CD8-positive, alpha-beta memory T cell (primary cell): ENCODE data around the gene IFNK. TPM values are rescaled to one million over a fixed set of nuclear protein-coding genes. Genes with fewer than 3 reads are reported as not detected.
A peak's percentile ranks its signal among the peaks of the same experiment; 100 is the strongest.

Experiments
- CTCF ChIA-PET: fragments of 350-600 bp; sonication (Branson Sonifier 250); formaldehyde crosslinking; loops from one replicate; lab custom pipeline; 2021; ENCODE audit warnings: antibody characterized with exemption; lab: Charles Lee
- POLR2A ChIA-PET: fragments of 350-600 bp; sonication (Branson Sonifier 250); formaldehyde crosslinking; loops from one replicate; lab custom pipeline; 2021; ENCODE audit warnings: antibody characterized with exemption; lab: Charles Lee
- DNase-seq, 5 donors: peaks; one replicate each; pipeline versions ENCODE4 v3.0.0 to v3.0.0-alpha.2; 2020 to 2022; ENCODE audit warnings: mixed read lengths in 1 of 5
- H3K27ac ChIP-seq: one replicate; pipeline ENCODE4 v1.7.0; 2013; ENCODE audit warnings: low read depth, mild to moderate bottlenecking, low read length, moderate library complexity
- H3K27me3 ChIP-seq: 2 replicates; pipeline ENCODE4 v1.7.0; 2013; ENCODE audit warnings: low read length, mild to moderate bottlenecking; ENCODE audit not compliant: insufficient read depth, poor library complexity, severe bottlenecking
- H3K36me3 ChIP-seq: 2 replicates; pipeline ENCODE4 v1.7.0; 2013; ENCODE audit warnings: mild to moderate bottlenecking, low read length, moderate library complexity; ENCODE audit not compliant: insufficient read depth
- H3K4me1 ChIP-seq: 2 replicates; pipeline ENCODE4 v1.7.0; 2013; ENCODE audit warnings: mild to moderate bottlenecking, low read length, moderate library complexity; ENCODE audit not compliant: insufficient read depth
- H3K4me3 ChIP-seq: 2 replicates; pipeline ENCODE4 v1.7.0; 2013; ENCODE audit warnings: mild to moderate bottlenecking, low read length
- H3K9me3 ChIP-seq: 2 replicates; pipeline ENCODE4 v1.7.0; 2013; ENCODE audit warnings: mild to moderate bottlenecking, low read length
- H3K27ac Mint-ChIP-seq, 8 donors: one replicate each; pipeline ENCODE4 v1.8.0; 2020 to 2021; ENCODE audit warnings: mixed read lengths in 8 of 8, mild to moderate bottlenecking in 6 of 8, inconsistent platforms in 3 of 8, moderate library complexity in 3 of 8
- H3K27me3 Mint-ChIP-seq, 2 donors: one replicate each; pipeline ENCODE4 v1.8.0; 2020 to 2021; ENCODE audit warnings: mixed read lengths in 2 of 2, mild to moderate bottlenecking in 1 of 2, moderate library complexity in 1 of 2
- H3K36me3 Mint-ChIP-seq, 3 donors: one replicate each; pipeline ENCODE4 v1.8.0; 2020 to 2021; ENCODE audit warnings: mixed read lengths in 3 of 3, inconsistent platforms in 1 of 3, mild to moderate bottlenecking in 1 of 3
- H3K4me1 Mint-ChIP-seq, 3 donors: one replicate each; pipeline ENCODE4 v1.8.0; 2020 to 2021; ENCODE audit warnings: mixed read lengths in 3 of 3, inconsistent platforms in 1 of 3, mild to moderate bottlenecking in 1 of 3
- H3K4me3 Mint-ChIP-seq, 7 donors: one replicate each; pipeline ENCODE4 v1.8.0; 2020 to 2021; ENCODE audit warnings: mixed read lengths in 7 of 7, mild to moderate bottlenecking in 6 of 7, moderate library complexity in 4 of 7, inconsistent platforms in 2 of 7
- H3K9me3 Mint-ChIP-seq, 5 donors: one replicate each; pipeline ENCODE4 v1.8.0; 2020 to 2022; ENCODE audit warnings: mixed read lengths in 5 of 5, mild to moderate bottlenecking in 3 of 5, moderate library complexity in 2 of 5, inconsistent platforms in 1 of 5
- polyA plus RNA-seq: library from polyadenylated mRNA; unstranded; fragments of 300-500 nt; fragmentation: Illumina TruSeq; gene quantifications from one replicate; pipeline ENCODE4 v1.2.3, GENCODE V29; 2021
- total RNA-seq, 2 experiments: library from RNA; stranded (reverse); gene quantifications; one replicate each; pipeline ENCODE4 v1.2.3, GENCODE V29; 2021

Gene IFNK
- total and polyA plus RNA-seq, 3 experiments from 2014 or later = not detected

DNA sequence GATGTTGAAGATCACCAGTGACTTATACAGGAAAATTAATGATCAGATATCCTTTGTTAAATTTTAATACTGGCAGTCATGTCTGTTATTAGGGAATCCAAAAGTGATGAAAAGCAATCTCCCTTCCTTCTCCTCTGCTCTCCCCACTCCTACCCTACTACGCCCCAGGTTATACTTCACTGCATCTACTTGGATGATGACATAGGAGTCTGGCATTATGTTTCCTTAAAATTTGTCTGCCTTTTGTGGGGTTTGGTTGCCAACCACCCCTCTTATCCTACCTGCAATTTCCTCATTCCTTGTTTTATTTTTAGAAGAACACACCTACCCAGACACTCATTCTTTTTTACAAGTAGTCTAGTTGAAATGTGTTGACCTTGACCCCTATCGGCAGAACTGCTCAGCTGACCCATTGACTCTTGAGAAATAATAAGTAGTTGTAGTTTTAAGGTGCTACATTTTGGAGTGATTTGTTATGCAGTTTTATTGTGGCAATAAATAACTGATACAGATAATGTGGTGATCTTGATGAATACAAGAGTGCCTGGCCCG is 10.6 kb downstream of the IFNK start:
- Histone ChIP-seq H3K4me3 (no peak overlapping the region), H3K27me3 (no peaks in the 10 kb centered on the region), H3K36me3 (no peaks in the 10 kb centered on the region), H3K27ac (no peak overlapping the region), H3K9me3 (no peaks in the 10 kb centered on the region), H3K4me1 (no peaks in the 10 kb centered on the region)
- Mint-ChIP-seq H3K27ac (no peak overlapping the region), H3K4me1 (peaks cover 0 to 3% (median 2%) of the 10 kb centered on the region in 3 donors), H3K36me3 (peaks cover 0 to 8% (median 8%) of the 10 kb centered on the region in 3 donors), H3K27me3 (no peaks in the 10 kb centered on the region), H3K9me3 (no peaks in the 10 kb centered on the region), H3K4me3 (peak overlapping the region in 1 of 7 donors; percentile 24)
- ChIA-PET CTCF (no interaction called here), POLR2A (no interaction called here)
- no peak for DNase-seq

DNA sequence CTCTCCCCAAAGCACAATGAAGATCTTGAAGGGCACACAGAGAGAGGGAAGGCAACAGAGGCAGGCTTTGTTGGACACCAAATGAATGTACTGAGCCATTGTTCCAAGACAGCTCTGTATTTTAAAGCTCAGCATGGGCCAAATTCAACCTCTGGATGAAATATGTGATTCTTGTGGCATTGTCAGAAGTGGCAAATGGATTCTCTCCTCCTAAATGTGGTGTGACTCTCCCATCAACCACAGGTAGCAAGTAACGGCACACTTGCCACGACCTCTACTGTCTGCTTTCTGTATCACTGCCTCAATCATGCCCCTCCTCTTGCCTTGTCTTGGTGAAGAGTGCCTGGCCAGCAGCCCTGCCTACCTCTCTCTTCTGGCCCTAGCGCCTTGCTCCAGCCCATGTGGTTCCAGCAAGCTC is 11.6 kb downstream of the IFNK start:
- POLR2A ChIA-PET = no interaction called here

DNA sequence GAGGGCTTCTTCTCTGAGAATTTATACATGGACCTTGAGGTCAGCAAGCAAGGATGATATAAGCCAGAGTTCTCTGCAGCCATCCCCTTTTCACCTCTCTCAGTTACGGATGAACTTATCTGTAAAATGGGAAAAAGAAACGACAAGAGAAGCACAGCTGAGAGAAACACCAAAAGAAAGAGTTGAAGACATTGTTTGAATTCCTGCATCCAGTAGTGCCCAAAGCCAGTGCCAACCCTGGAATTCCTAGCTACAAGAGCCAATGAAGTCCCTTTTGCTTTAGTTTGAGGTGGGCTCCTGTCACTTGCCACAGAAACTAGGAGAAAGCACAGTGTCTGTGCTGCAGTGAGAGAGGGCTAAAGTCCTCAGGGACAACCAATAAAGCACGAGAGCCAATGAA is 12.1 kb downstream of the IFNK start:
- ChIA-PET CTCF (no interaction called here), POLR2A (no interaction called here)
- no peaks in the 10 kb centered on the region for H3K9me3 ChIP-seq
- no peak overlapping the region for H3K27ac ChIP-seq
- Mint-ChIP-seq H3K36me3 (peaks cover 0 to 11% (median 8%) of the 10 kb centered on the region in 3 donors), H3K9me3 (no peaks in the 10 kb centered on the region), H3K4me3 (no peak overlapping the region), H3K27me3 (no peaks in the 10 kb centered on the region), H3K27ac (no peak overlapping the region), H3K4me1 (no peaks in the 10 kb centered on the region)
- H3K4me1 ChIP-seq = no peaks in the 10 kb centered on the region
- no peak for DNase-seq
- no peaks in the 10 kb centered on the region for H3K36me3 ChIP-seq
- no peak overlapping the region for H3K4me3 ChIP-seq
- H3K27me3 ChIP-seq = no peaks in the 10 kb centered on the region

More for the DNA sequence above, 11.6 kb downstream of the IFNK start:
- H3K27me3 ChIP-seq = no peaks in the 10 kb centered on the region
- Mint-ChIP-seq H3K9me3 (no peaks in the 10 kb centered on the region), H3K4me3 (no peak overlapping the region), H3K27me3 (no peaks in the 10 kb centered on the region), H3K27ac (no peak overlapping the region), H3K4me1 (no peaks in the 10 kb centered on the region), H3K36me3 (peaks cover 0 to 8% (median 8%) of the 10 kb centered on the region in 3 donors)
- H3K4me3 ChIP-seq = no peak overlapping the region
- no peaks in the 10 kb centered on the region for H3K36me3 ChIP-seq
- no peaks in the 10 kb centered on the region for H3K9me3 ChIP-seq
- no peak for DNase-seq
- CTCF ChIA-PET = no interaction called here
- no peaks in the 10 kb centered on the region for H3K4me1 ChIP-seq
- H3K27ac ChIP-seq = no peak overlapping the region

DNA sequence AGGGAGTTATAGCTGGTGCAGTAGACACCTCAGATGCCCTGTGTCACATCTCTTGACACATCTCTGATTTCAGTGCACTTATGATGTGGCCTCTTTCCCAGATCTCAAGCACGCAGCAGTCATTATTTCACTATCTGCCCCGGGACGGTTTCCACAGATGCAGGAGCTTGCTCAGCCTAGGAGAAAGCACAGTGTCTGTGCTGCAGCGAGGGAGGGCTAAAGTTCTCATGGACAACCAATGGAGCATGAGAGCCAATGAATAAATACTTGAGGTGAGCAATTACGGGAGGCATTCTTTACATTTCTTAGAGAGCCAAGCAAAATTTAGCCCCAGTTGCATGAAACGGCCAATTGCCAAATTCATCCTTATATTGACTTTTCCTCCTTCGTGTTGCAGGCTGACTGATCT is 12.9 kb downstream of the IFNK start:
- Mint-ChIP-seq H3K4me3 (no peak overlapping the region), H3K9me3 (no peaks in the 10 kb centered on the region), H3K27ac (no peak overlapping the region), H3K36me3 (peaks cover 0 to 13% (median 11%) of the 10 kb centered on the region in 3 donors), H3K27me3 (no peaks in the 10 kb centered on the region), H3K4me1 (no peaks in the 10 kb centered on the region)
- Histone ChIP-seq H3K4me3 (no peak overlapping the region), H3K36me3 (no peaks in the 10 kb centered on the region), H3K27me3 (no peaks in the 10 kb centered on the region), H3K9me3 (no peaks in the 10 kb centered on the region), H3K4me1 (no peaks in the 10 kb centered on the region), H3K27ac (no peak overlapping the region)
- CTCF ChIA-PET = no interaction called here
- POLR2A ChIA-PET = no interaction called here
- DNase-seq = no peak

DNA sequence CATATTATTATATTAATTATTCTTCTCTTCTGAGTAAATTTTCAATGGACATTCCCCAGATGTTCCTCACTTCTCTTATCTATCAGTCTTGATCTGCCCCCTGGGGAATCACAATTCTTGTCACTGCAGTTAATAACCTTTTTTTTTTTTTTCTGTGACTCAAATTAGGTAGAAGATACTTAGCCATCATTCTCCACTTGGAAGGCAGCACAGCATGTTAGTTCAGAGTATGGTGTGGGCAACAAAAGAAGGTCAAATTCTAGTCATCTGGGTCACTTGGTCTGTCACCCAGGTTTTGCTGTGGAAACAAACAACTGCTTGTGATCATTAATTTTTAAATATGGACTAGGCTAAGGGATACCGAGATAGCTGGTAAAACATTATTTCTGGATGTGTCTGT is 13.7 kb downstream of the IFNK start:
- no peaks in the 10 kb centered on the region for H3K4me1 Mint-ChIP-seq
- no peaks in the 10 kb centered on the region for H3K36me3 ChIP-seq
- no peak overlapping the region for H3K27ac Mint-ChIP-seq
- H3K9me3 Mint-ChIP-seq = no peaks in the 10 kb centered on the region
- H3K27me3 ChIP-seq = no peaks in the 10 kb centered on the region
- no peaks in the 10 kb centered on the region for H3K4me1 ChIP-seq
- ChIA-PET POLR2A (no interaction called here), CTCF (no interaction called here)
- peaks cover 0 to 19% (median 13%) of the 10 kb centered on the region in 3 donors for H3K36me3 Mint-ChIP-seq
- H3K4me3 ChIP-seq = no peak overlapping the region
- H3K27me3 Mint-ChIP-seq = no peaks in the 10 kb centered on the region
- no peak overlapping the region for H3K4me3 Mint-ChIP-seq
- no peak for DNase-seq
- H3K9me3 ChIP-seq = no peaks in the 10 kb centered on the region
- no peak overlapping the region for H3K27ac ChIP-seq

DNA sequence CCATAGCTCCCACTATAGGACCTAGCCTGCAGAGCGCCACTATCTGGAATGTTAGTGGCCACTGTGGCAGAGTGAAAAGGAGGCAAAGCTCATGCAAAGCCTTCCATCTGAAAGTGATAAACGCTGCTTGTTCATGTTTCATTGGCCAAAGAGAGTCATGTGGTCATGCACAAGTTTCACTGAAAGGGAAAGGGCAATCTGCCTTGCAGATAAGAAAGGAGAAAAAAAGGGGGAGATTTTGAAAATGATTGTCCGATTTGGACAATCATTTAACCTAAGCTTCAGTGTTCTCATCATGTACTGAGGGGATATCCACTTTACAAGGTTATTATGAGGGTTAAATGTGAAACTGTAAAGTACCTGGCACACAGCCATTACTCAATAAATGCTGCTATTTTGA is 14.6 kb downstream of the IFNK start:
- ChIA-PET CTCF (interaction anchor here (2.5 kb wide), 1 partner anchor 9 kb away, joined by 12 read pairs; the partner anchor contains the start of gene MOB3B), POLR2A (no interaction called here)
- no peak for DNase-seq

DNA sequence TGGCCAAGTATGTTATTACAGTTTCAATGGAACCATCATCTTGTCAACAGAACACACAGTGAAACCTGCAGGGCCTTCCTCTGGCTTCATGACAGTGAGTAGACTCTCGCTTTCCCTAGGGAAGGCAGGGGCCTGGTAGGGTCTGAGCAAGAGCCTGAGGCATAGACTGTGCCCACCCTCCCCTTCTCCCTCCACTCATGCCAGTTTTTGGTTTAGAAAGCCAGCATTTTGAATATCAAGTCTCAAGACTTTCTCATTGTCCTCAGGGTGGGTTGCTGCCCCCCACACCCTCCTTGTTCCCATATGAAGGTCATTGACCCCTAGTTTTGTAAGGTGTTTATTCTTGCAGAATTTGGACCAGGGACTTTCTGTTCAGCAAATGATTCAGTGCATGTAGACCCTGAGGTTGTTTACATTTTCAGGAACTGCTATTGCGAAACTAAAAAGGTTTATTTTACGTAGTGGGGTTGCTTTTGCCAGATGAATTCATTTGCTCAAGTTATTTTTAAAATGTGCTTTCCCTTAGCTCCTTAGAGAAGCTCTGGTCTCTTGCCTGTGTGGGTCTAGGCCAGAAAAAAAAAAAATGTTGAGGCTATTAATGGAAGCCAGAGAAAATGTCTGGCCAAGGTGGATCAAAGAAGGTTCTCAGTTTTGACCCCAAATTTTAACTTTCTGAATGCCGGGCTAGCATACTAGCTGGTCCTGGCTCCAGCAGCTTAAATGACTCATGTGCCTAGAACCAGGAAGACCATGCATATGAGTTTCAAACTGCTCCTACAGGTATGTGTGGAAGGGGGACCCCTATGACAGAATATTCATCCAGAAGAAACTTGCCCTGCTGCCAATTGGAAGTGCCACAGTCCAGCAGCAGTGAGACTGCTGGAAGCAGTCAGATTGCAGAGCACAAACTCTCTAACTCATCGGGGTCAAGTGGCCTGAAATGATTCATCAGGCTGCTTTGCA is 15.7 kb downstream of the IFNK start:
- H3K27ac Mint-ChIP-seq = no peak overlapping the region
- ChIA-PET CTCF (interaction anchor here (2.5 kb wide), 1 partner anchor 10 kb away, joined by 12 read pairs; the partner anchor contains the start of gene MOB3B), POLR2A (no interaction called here)
- no peaks in the 10 kb centered on the region for H3K27me3 ChIP-seq
- H3K9me3 ChIP-seq = no peaks in the 10 kb centered on the region
- H3K36me3 Mint-ChIP-seq = peaks cover 10 to 30% (median 16%) of the 10 kb centered on the region in 3 donors
- no peaks in the 10 kb centered on the region for H3K4me1 ChIP-seq
- no peaks in the 10 kb centered on the region for H3K9me3 Mint-ChIP-seq
- H3K4me3 Mint-ChIP-seq = no peak overlapping the region
- H3K27ac ChIP-seq = no peak overlapping the region
- DNase-seq = no peak
- no peaks in the 10 kb centered on the region for H3K36me3 ChIP-seq
- H3K4me1 Mint-ChIP-seq = no peaks in the 10 kb centered on the region
- no peaks in the 10 kb centered on the region for H3K27me3 Mint-ChIP-seq
- no peak overlapping the region for H3K4me3 ChIP-seq

More for the DNA sequence above, 14.6 kb downstream of the IFNK start:
- peaks cover 3 to 26% (median 13%) of the 10 kb centered on the region in 3 donors for H3K36me3 Mint-ChIP-seq
- Histone ChIP-seq H3K9me3 (no peaks in the 10 kb centered on the region), H3K27me3 (no peaks in the 10 kb centered on the region), H3K36me3 (no peaks in the 10 kb centered on the region), H3K4me3 (no peak overlapping the region), H3K27ac (no peak overlapping the region), H3K4me1 (no peaks in the 10 kb centered on the region)
- H3K27me3 Mint-ChIP-seq = no peaks in the 10 kb centered on the region
- H3K9me3 Mint-ChIP-seq = no peaks in the 10 kb centered on the region
- H3K4me3 Mint-ChIP-seq = no peak overlapping the region
- no peaks in the 10 kb centered on the region for H3K4me1 Mint-ChIP-seq
- H3K27ac Mint-ChIP-seq = no peak overlapping the region

DNA sequence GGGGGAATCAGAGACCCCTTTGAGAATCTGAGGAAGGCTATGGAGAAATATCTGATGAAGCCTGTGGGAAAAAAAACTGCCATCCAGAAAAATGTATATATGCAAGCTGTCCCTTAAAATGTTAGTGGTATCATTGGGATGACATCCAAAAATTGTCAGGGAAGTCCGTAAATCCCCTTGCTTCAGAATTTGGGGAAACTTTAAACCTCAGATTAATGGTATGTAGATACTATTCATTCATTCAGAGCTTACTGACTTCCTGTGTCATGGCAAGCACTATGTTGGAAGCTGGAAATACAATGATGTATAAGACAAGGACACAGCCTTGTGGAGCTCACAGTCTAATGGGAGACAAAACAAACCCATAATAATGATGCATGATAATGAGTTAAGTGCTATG is 16.4 kb downstream of the IFNK start:
- Histone ChIP-seq H3K27ac (no peak overlapping the region), H3K4me1 (no peaks in the 10 kb centered on the region), H3K36me3 (no peaks in the 10 kb centered on the region), H3K4me3 (no peak overlapping the region), H3K27me3 (no peaks in the 10 kb centered on the region), H3K9me3 (no peaks in the 10 kb centered on the region)
- Mint-ChIP-seq H3K4me3 (no peak overlapping the region), H3K27me3 (no peaks in the 10 kb centered on the region), H3K4me1 (no peaks in the 10 kb centered on the region), H3K27ac (no peak overlapping the region), H3K36me3 (peaks cover 10 to 35% (median 17%) of the 10 kb centered on the region in 3 donors), H3K9me3 (no peaks in the 10 kb centered on the region)
- ChIA-PET CTCF (interaction anchor here (2.5 kb wide), 1 partner anchor 10 kb away, joined by 12 read pairs; the partner anchor contains the start of gene MOB3B), POLR2A (no interaction called here)
- DNase-seq = no peak
